Adipocyte (in vitro differentiated cells): ENCODE measurements around the gene FAM111B.

Experiments used
- DNase-seq: peaks from one replicate; pipeline ENCODE4 v3.0.0-alpha.2; 2015; ENCODE audit warnings: low read depth
- H3K27me3 ChIP-seq: replicated peaks from 2 replicates; pipeline ENCODE4 v1.7.0; 2013; ENCODE audit warnings: mild to moderate bottlenecking, low read length, moderate library complexity; ENCODE audit not compliant: control insufficient read depth, insufficient read depth
- H3K36me3 ChIP-seq: 2 replicates; pipeline ENCODE4 v1.7.0; 2013; ENCODE audit warnings: low read length, mild to moderate bottlenecking, moderate library complexity; ENCODE audit not compliant: control insufficient read depth, insufficient read depth, severe bottlenecking
- H3K4me1 ChIP-seq: 2 replicates; pipeline ENCODE4 v1.7.0; 2013; ENCODE audit warnings: mild to moderate bottlenecking, low read length, moderate library complexity; ENCODE audit not compliant: control insufficient read depth, insufficient read depth
- H3K4me3 ChIP-seq: 2 replicates; pipeline ENCODE4 v1.7.0; 2013; ENCODE audit warnings: mild to moderate bottlenecking, low read length, moderate library complexity
- H3K9ac ChIP-seq: 2 replicates; pipeline ENCODE4 v1.7.0; 2013; ENCODE audit warnings: mild to moderate bottlenecking, low read length, moderate library complexity
- H3K9me3 ChIP-seq: 2 replicates; pipeline ENCODE4 v1.7.0; 2013; ENCODE audit warnings: mild to moderate bottlenecking, low read length, moderate library complexity; ENCODE audit not compliant: control insufficient read depth

Gene FAM111B

GRCh38 chr11:59171508-59172322, 64.7 kb downstream of the FAM111B start, which contains the start of gene DTX4:
Gene DTX4, plus strand, starts transcription at chr11:59172132. Its CDS starts 464 bp downstream, at chr11:59172596.
- Histone ChIP-seq H3K9me3 (no peaks in the 10 kb centered on the region), H3K9ac (peak within 1 kb of the TSS; percentile 92), H3K4me3 (peak within 1 kb of the TSS; percentile 90), H3K36me3 (no peaks in the 10 kb centered on the region), H3K27me3 (peaks cover 2% of the 10 kb centered on the region), H3K4me1 (peaks cover 38% of the 10 kb centered on the region)
- DNase-seq = peak; percentile 97

GRCh38 chr11:59172345-59173079, 65.5 kb downstream of the FAM111B start:
- H3K27me3 ChIP-seq = no peaks in the 10 kb centered on the region
- no peaks in the 10 kb centered on the region for H3K36me3 ChIP-seq
- H3K9ac ChIP-seq = peak overlapping the region; percentile 92
- DNase-seq = peak; percentile 50
- peak overlapping the region; percentile 90 for H3K4me3 ChIP-seq
- no peaks in the 10 kb centered on the region for H3K9me3 ChIP-seq
- peaks cover 44% of the 10 kb centered on the region for H3K4me1 ChIP-seq

GRCh38 chr11:59173080-59173963, 66.3 kb downstream of the FAM111B start:
- DNase-seq = peak; percentile 65

GRCh38 chr11:59173964-59174663, 67.1 kb downstream of the FAM111B start:
- H3K27me3 ChIP-seq = no peaks in the 10 kb centered on the region
- H3K9ac ChIP-seq = peak overlapping the region; percentile 92
- no peaks in the 10 kb centered on the region for H3K9me3 ChIP-seq
- peak overlapping the region; percentile 90 for H3K4me3 ChIP-seq
- peaks cover 50% of the 10 kb centered on the region for H3K4me1 ChIP-seq
- DNase-seq = peak; percentile 75
- H3K36me3 ChIP-seq = no peaks in the 10 kb centered on the region

More at GRCh38 chr11:59173080-59173963, 66.3 kb downstream of the FAM111B start:
- H3K27me3 ChIP-seq = no peaks in the 10 kb centered on the region
- H3K9ac ChIP-seq = peak overlapping the region; percentile 92
- H3K4me1 ChIP-seq = peaks cover 45% of the 10 kb centered on the region
- no peaks in the 10 kb centered on the region for H3K9me3 ChIP-seq
- peak overlapping the region; percentile 90 for H3K4me3 ChIP-seq
- no peaks in the 10 kb centered on the region for H3K36me3 ChIP-seq

- Histone ChIP-seq H3K4me3 (peak overlapping the region; percentile 90), H3K4me1 (peaks cover 50% of the 10 kb centered on the region), H3K27me3 (no peaks in the 10 kb centered on the region), H3K9ac (peak overlapping the region; percentile 61), H3K36me3 (no peaks in the 10 kb centered on the region), H3K9me3 (no peaks in the 10 kb centered on the region)
- peak; percentile 78 for DNase-seq
These were observed 67.6 kb downstream of the FAM111B start for GRCh38 chr11:59174664-59175033.

- Histone ChIP-seq H3K9me3 (no peaks in the 10 kb centered on the region), H3K9ac (peak overlapping the region; percentile 61), H3K4me3 (peak overlapping the region; percentile 90)
These were observed 68.1 kb downstream of the FAM111B start for GRCh38 chr11:59175091-59175501.

GRCh38 chr11:59176330-59176729, 69.3 kb downstream of the FAM111B start:
- Histone ChIP-seq H3K27me3 (no peaks in the 10 kb centered on the region), H3K36me3 (no peaks in the 10 kb centered on the region), H3K4me3 (peak overlapping the region; percentile 56), H3K9ac (peak overlapping the region; percentile 61), H3K9me3 (no peaks in the 10 kb centered on the region), H3K4me1 (peaks cover 50% of the 10 kb centered on the region)
- no peak for DNase-seq

More at GRCh38 chr11:59175091-59175501, 68.1 kb downstream of the FAM111B start:
- H3K36me3 ChIP-seq = no peaks in the 10 kb centered on the region
- DNase-seq = peak; percentile 28
- no peaks in the 10 kb centered on the region for H3K27me3 ChIP-seq
- peaks cover 50% of the 10 kb centered on the region for H3K4me1 ChIP-seq
